Stimulated activated CD4-positive, alpha-beta T cell treated with anti-CD3 and anti-CD28 coated beads, Interleukin-2, amount 100 ng/mL, for 4 hours (primary cell): ENCODE results near the gene HNRNPUL1.

Experiments
- DNase-seq: peaks from one replicate; pipeline ENCODE4 v3.0.0-alpha.2; 2020; ENCODE audit warnings: low read depth

HNRNPUL1 gene

GRCh38 chr19:41308450-41309179 is 44.4 kb downstream of the HNRNPUL1 start:
- DNase-seq, result peak; percentile 87

GRCh38 chr19:41309180-41310032 is 45.2 kb downstream of the HNRNPUL1 start:
- no peak for DNase-seq

- peak; percentile 81 for DNase-seq
Measured at GRCh38 chr19:41310033-41310831, 46.1 kb downstream of the HNRNPUL1 start, which contains the start of gene CCDC97. Gene CCDC97 (plus strand): TSS chr19:41310172. CDS start chr19:41310311, 139 bp downstream.

GRCh38 chr19:41311072-41311471 is 46.9 kb downstream of the HNRNPUL1 start:
- DNase-seq, result no peak

- DNase-seq, result no peak
Measured at GRCh38 chr19:41311613-41312012, 47.4 kb downstream of the HNRNPUL1 start.

GRCh38 chr19:41316306-41316920 is 52.2 kb downstream of the HNRNPUL1 start:
- no peak for DNase-seq

GRCh38 chr19:41318696-41319499 is 54.7 kb downstream of the HNRNPUL1 start:
- DNase-seq, result no peak

- DNase-seq, result no peak
Measured at GRCh38 chr19:41319500-41320184, 55.5 kb downstream of the HNRNPUL1 start.

- DNase-seq, result no peak
Measured at GRCh38 chr19:41320185-41320518, 56.0 kb downstream of the HNRNPUL1 start.

GRCh38 chr19:41320568-41320967 is 56.4 kb downstream of the HNRNPUL1 start:
- no peak for DNase-seq

GRCh38 chr19:41321204-41321599 is 57.0 kb downstream of the HNRNPUL1 start:
- no peak for DNase-seq

GRCh38 chr19:41321600-41322270 is 57.6 kb downstream of the HNRNPUL1 start:
- no peak for DNase-seq

GRCh38 chr19:41322451-41322850 is 58.3 kb downstream of the HNRNPUL1 start:
- no peak for DNase-seq

GRCh38 chr19:41323023-41323422 is 58.9 kb downstream of the HNRNPUL1 start:
- DNase-seq, result no peak

GRCh38 chr19:41323430-41324125 is 59.4 kb downstream of the HNRNPUL1 start:
- DNase-seq, result no peak

GRCh38 chr19:41324231-41324702 is 60.1 kb downstream of the HNRNPUL1 start:
- no peak for DNase-seq

GRCh38 chr19:41324921-41325639 is 60.9 kb downstream of the HNRNPUL1 start:
- DNase-seq, result no peak

- DNase-seq, result no peak
Measured at GRCh38 chr19:41325640-41325946, 61.4 kb downstream of the HNRNPUL1 start.
